ENCODE measurements around the gene DCBLD2. TPM values are rescaled to one million over a fixed set of nuclear protein-coding genes. Genes with fewer than 3 reads are reported as not detected.

The DCBLD2 gene
- total and polyA plus RNA-seq, 2 of the 13 experiments (the other 11 are each of a cell fraction or from before 2014, with no cell fraction given): 43.8 to 56.9 TPM

GRCh38 chr3:98778852-98779413 lies 122.6 kb downstream of the DCBLD2 start (continued):
- TF ChIP-seq PRDM15 (CRISPR knock-in tag; IDR thresholded peaks at IDR 0.05) (peak; percentile 29; the same call in 1 of the 2 replicates), IRF2 (CRISPR knock-in tag; IDR thresholded peaks at IDR 0.05) (peak; percentile 84), ZNF598 (CRISPR knock-in tag; IDR thresholded peaks at IDR 0.05; ENCODE audit: borderline replicate concordance) (no peak), HNRNPLL (IDR thresholded peaks at IDR 0.05; ENCODE audit: low read depth, low read length, poor library complexity, severe bottlenecking) (no peak), ATF6 (CRISPR knock-in tag; conservative IDR thresholded peaks at IDR 0.05) (0 out of 2 replicates have a peak, but pooled peaks have one; percentile 23), SAP130 (CRISPR knock-in tag; IDR thresholded peaks at IDR 0.05; ENCODE audit: low read depth) (peak; percentile 89), CREBL2 (CRISPR knock-in tag; IDR thresholded peaks at IDR 0.05; ENCODE audit: borderline replicate concordance) (no peak), ZNF792 (CRISPR knock-in tag; IDR thresholded peaks at IDR 0.05) (0 out of 2 replicates have a peak, but pooled peaks have one; percentile 75), ZNF629 (CRISPR knock-in tag; conservative IDR thresholded peaks at IDR 0.05) (0 out of 2 replicates have a peak, but pooled peaks have one; percentile 24), EZH2 (conservative IDR thresholded peaks at IDR 0.05; ENCODE audit: low read depth, low read length) (no peak), AKNA (CRISPR knock-in tag; IDR thresholded peaks at IDR 0.05; ENCODE audit: borderline replicate concordance) (no peak), KMT2B (CRISPR knock-in tag; IDR thresholded peaks at IDR 0.05) (peak; percentile 45; the same call in 1 of the 2 replicates), KDM2A (CRISPR knock-in tag; IDR thresholded peaks at IDR 0.05; ENCODE audit: borderline replicate concordance, low read depth) (0 out of 2 replicates have a peak, but pooled peaks have one; percentile 38), FOXO1 (CRISPR knock-in tag; IDR thresholded peaks at IDR 0.05) (peak; percentile 90), ZNF10 (CRISPR knock-in tag; IDR thresholded peaks at IDR 0.05; ENCODE audit: borderline replicate concordance, low read depth) (no peak), KDM3A (CRISPR knock-in tag; IDR thresholded peaks at IDR 0.05; ENCODE audit: low read depth) (peak; percentile 50; the same call in 1 of the 2 replicates), ZNF3 (CRISPR knock-in tag; IDR thresholded peaks at IDR 0.05) (no peak), ZSCAN29 (CRISPR knock-in tag; conservative IDR thresholded peaks at IDR 0.05) (peak; percentile 98), MAX (IDR thresholded peaks at IDR 0.05) (0 out of 2 replicates have a peak, but pooled peaks have one; percentile 14)

Measured in HepG2 (cell line).